GM19035 (cell line): ENCODE results near the gene WASHC3.

Source experiments
- ATAC-seq: cut with Tn5 transposase; IDR thresholded peaks from one replicate; pipeline ENCODE4 v1.9.1; 2021; ENCODE audit not compliant: unreplicated experiment

WASHC3 gene

DNA sequence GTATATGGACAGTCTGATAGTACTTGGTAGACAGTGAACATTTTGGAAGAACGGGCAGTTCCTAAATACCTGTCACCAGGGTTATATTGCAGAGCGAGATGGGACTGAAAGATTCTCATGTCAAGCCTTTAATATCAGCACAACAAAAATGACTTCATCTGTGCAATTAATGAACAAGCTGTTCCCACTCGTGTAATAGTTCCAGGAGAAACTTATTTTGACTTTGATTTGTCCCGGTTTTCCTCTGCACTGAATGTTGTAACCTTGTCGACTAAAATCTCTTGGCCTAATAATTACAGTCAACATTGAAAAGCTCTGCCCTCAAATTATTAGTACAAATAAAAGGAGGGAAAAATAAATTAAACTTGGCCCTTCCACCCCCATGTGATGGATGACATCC is 79.5 kb downstream of the WASHC3 start:
- no peak for ATAC-seq

DNA sequence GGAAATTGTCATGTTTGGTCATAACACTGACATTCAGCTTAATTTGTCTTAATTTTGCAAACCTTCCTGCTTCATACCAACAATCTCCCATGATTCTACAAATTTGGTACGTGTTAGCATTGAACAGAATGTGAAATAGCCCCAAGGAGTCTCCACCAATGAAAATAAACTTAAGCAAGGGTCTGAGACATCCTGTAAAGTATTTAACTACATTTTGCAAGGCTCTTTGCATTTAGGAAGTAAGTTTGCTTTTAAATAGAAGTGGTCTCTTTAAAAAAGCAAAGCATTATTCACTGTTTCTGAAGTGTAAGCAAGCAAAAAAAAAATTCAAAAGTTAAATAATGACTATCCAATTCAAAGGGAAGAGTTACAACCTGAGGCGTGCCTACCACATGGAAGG is 79.9 kb downstream of the WASHC3 start:
- ATAC-seq, result no peak

DNA sequence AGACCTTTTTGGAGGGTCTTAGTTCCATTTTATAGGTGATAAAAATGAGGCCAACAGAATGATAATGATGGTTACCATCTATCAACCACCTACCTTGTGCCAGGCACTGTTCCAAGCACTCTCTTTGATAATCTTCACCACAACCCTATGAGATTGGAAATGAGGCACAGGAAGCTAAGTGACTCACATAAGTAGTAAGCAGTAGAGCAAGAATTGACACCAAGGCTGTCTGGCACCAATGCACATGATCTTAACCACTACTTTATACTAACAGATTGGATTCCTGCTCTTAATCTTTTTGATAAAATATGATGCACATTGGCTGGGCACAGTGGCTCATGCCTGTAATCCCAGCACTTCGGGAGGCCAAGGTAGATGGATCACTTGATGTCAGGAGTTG is 93.0 kb downstream of the WASHC3 start:
- no peak for ATAC-seq

DNA sequence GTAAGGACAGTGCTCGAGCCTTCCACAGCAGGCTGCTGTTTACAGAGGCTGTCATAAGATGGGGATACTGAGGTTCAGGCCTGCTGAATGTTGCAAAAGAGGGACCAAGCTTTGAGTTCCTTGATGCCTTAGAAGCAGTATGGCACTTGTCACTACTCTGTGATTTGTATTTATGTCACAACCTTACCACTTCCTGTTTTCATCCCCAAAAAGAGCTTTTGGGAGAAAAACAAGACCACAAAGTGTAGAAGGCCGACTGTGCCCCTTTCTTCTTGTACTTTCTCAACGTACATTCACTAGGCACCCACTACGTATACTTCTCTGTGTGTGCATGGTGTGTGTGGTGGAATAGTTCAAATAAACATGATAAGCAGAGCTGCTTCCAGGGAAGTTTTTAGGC is 94.3 kb downstream of the WASHC3 start:
- no peak for ATAC-seq

DNA sequence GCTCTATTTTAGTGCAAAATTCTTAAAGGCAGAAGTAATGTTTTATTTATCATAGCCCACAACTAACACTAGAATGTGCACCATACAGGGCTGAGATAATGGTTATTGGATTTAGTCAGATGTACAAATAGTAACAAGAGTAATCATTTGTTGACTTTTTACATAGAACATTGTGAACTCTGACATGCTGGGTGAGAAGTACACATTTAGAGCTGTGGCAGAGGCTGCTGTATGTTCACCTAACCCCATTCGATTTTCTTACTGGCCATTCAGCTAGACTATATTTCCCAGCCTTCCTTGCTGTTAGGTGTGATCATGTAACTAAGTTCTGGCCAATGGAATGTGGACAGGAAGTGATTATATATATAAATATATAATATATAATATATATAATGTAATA is 95.3 kb downstream of the WASHC3 start:
- ATAC-seq, result no peak

DNA sequence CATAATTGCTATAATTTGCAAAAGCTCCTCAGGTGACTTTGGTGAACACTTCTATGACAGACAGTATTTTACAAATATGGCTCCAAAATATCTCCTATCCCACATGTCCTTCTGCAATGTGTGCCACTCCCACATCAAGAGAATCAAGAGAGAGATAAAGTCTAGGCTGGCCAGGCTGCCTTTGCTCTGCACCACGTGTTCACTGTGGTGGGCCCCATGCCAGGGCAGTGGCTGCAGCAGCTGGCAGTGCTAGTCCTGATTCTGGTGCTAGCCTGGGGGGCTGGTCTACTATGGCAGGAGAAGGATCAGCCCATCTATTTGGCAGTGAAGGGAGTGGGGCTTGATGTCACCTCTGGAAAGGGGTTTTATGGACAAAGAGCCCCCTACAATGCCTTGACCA is 98.1 kb downstream of the WASHC3 start:
- ATAC-seq, result no peak
